ENCODE results near the gene PPP2R3A.
"Not testable (repeated sequence)": the region's sequence is repeated elsewhere in the genome, so short reads cannot be mapped to it uniquely, and the experiment has no call there.

PPP2R3A gene, protein sequence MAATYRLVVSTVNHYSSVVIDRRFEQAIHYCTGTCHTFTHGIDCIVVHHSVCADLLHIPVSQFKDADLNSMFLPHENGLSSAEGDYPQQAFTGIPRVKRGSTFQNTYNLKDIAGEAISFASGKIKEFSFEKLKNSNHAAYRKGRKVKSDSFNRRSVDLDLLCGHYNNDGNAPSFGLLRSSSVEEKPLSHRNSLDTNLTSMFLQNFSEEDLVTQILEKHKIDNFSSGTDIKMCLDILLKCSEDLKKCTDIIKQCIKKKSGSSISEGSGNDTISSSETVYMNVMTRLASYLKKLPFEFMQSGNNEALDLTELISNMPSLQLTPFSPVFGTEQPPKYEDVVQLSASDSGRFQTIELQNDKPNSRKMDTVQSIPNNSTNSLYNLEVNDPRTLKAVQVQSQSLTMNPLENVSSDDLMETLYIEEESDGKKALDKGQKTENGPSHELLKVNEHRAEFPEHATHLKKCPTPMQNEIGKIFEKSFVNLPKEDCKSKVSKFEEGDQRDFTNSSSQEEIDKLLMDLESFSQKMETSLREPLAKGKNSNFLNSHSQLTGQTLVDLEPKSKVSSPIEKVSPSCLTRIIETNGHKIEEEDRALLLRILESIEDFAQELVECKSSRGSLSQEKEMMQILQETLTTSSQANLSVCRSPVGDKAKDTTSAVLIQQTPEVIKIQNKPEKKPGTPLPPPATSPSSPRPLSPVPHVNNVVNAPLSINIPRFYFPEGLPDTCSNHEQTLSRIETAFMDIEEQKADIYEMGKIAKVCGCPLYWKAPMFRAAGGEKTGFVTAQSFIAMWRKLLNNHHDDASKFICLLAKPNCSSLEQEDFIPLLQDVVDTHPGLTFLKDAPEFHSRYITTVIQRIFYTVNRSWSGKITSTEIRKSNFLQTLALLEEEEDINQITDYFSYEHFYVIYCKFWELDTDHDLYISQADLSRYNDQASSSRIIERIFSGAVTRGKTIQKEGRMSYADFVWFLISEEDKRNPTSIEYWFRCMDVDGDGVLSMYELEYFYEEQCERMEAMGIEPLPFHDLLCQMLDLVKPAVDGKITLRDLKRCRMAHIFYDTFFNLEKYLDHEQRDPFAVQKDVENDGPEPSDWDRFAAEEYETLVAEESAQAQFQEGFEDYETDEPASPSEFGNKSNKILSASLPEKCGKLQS (N-terminal part only)

DNA sequence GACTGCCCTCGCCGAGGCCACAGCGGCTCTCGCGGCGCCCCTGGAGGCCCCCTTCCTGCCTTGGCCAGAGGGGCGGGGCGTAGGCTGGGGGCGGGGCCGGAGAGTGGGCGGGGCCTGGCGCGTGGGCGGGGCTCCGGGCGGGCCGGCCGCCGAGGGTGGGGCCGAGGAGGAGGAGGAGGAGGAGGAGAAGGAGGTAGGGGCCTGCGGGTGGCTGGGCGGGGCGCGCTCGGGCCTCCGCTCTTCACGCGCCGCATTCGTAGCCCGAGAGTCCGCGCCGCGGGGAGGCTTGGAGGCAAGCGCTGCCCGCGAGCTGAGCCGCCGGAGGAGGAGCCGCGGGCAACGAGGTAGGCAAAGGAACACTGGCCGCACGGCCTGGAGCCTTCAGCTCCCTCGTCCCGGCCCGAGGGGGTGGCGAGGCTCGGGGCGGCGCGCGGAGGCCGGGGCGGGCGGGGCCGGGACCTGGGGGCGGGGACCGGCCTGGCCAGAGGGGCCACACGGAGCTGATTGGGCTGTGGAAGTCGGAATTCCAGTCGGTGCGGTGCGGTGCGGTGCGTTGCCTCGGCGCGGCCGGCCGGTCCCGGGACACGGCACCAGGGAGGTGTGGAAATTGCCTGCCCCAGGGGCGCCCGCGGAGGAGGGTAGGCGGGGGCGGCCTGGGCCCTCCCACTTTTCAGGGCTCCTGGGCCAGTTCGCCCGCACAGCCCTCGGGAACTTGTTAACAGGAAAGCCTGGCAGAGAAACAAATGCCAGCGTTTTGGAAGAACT lies at the start of gene PPP2R3A:
Gene PPP2R3A, plus strand, starts transcription at position 223 of the 765 bp plus-strand sequence. CDS start 35,771 bp downstream, outside the sequence.
- peak; percentile 88 to 89 for DNase-seq

- no peak for DNase-seq
These were observed 49.2 kb upstream of the PPP2R3A start for GRCh38 chr3:135916310-135916709.

GRCh38 chr3:135917076-135917475 lies 48.5 kb upstream of the PPP2R3A start:
- DNase-seq = no peak

GRCh38 chr3:135917927-135918597 lies 47.5 kb upstream of the PPP2R3A start:
- DNase-seq = no peak

GRCh38 chr3:135918600-135918999 lies 46.9 kb upstream of the PPP2R3A start:
- peak in 1 of 2 experiments; percentile 8 for DNase-seq

GRCh38 chr3:135920275-135920674 lies 45.3 kb upstream of the PPP2R3A start:
- no peak for DNase-seq

DNA sequence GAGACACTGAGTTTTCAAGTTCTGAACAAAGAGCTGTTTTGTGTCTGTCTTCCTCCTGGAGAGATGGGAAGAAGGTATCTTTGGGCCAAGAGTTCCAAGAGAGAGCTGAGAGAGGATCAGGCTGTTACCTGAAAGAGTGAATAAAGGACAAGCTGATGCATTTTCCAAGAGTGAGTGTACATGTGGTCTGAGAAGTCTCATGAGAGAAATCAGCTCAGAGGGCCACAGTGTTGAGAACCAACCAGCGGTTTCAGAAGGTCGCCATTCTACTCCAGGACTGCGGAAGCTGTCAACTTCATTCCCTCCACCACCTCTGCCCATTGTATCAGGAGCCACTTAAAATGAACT lies 42.7 kb upstream of the PPP2R3A start:
- DNase-seq = no peak

DNA sequence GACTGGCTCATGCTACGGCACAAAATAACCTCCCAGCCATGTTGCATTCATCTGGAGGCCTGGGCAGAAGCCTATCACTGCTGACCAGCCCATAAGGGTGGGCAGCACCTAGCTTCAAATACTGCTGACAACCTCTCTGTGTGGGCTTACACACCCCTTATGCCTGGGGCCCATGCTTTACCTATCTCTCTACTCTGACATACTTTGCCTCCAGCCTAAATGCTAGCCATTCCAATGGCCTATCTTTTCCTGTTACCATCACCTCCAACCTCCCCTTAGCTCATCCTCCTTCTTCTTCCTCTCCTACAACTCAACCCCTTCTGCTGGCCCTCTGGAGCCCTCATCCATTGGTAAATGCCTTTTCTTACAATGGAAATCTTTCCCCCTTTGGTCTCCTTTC lies 41.0 kb upstream of the PPP2R3A start:
- no peak for DNase-seq

GRCh38 chr3:135926664-135927063 lies 38.9 kb upstream of the PPP2R3A start:
- DNase-seq = no peak

DNA sequence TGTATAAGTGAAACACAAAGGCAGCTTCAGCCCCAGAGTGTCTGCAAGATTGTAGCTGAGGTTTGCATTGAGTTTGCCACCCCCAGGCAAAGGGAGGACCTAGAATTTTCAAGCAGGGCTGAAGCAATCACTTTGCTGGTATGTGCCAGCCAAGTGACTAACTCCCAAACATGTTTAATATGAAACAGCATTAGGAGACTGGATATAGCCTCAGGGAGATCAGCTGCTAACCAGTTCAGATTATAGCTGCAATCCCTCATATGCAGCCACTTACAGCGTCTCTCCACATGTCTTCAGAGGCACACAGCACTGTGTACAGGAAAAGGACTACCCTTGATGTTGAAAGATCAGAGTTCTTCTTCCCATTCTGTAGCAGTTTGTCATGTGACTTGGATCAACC lies 38.4 kb upstream of the PPP2R3A start:
- DNase-seq = no peak

GRCh38 chr3:135929670-135930069 lies 35.9 kb upstream of the PPP2R3A start:
- no peak for DNase-seq

GRCh38 chr3:135930255-135930654 lies 35.3 kb upstream of the PPP2R3A start:
- no peak for DNase-seq

DNA sequence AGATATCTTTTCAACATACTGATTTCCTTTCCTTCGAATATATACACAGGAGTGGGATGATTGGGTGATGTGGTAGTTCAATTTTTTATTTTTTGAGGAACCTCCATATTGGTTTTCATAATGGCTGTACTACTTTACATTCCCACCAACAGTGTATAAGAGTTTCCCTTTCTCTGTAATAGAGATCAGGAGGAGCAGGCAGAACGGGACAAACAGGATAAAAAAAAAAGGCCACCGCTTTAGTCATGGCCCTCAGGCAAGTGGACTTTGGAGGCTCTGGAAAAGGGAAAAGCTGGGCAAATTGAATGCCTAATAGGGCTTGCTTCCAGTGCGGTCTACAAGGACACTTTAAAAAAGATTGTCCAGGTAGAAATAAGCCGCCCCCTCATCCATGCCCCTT lies 30.4 kb upstream of the PPP2R3A start:
- not testable (repeated sequence) for DNase-seq

GRCh38 chr3:135937766-135938165 lies 27.8 kb upstream of the PPP2R3A start:
- DNase-seq = not testable (repeated sequence)

GRCh38 chr3:135944831-135945230 lies 20.7 kb upstream of the PPP2R3A start:
- DNase-seq = no peak

- DNase-seq = no peak
These were observed 14.6 kb upstream of the PPP2R3A start for GRCh38 chr3:135950941-135951340.

DNA sequence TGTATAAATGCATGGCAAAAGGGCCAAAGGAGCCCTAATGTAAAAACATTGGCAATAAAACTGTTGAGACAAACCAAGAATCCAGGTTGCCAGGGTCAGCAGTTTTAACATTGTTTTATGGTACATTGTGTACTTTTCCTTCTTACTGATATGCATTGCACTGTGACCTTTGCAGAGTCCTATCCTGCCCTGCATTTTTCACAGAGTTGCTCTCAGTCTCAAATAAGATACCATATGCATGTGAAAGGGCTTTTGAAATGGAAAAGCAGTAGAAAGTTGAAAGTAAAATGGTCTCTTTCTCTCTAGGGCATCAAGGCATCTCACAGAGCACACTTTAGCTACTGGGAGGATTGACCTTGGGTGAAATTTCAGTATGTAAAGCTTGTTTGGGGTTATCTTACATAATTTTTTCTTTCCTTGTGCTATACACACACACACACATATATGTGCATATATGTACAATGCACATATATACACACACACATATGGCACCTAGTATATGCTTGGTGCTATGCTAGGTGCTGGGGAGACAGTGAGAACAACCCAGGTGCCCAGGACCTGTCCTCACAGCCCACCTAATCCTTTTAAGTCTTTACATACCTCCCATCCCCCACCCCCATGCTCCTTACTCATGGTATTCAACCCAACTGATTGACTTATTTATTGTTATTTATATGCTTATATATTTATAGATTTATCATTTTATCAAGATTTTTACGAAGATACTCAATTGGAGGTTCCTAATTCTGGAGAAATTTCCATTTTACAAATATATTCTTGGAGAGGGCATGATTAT lies 1.2 kb upstream of the PPP2R3A start:
- no peak for DNase-seq

GRCh38 chr3:135965129-135965505 lies 411 bp upstream of the PPP2R3A start:
- no peak for DNase-seq

DNA sequence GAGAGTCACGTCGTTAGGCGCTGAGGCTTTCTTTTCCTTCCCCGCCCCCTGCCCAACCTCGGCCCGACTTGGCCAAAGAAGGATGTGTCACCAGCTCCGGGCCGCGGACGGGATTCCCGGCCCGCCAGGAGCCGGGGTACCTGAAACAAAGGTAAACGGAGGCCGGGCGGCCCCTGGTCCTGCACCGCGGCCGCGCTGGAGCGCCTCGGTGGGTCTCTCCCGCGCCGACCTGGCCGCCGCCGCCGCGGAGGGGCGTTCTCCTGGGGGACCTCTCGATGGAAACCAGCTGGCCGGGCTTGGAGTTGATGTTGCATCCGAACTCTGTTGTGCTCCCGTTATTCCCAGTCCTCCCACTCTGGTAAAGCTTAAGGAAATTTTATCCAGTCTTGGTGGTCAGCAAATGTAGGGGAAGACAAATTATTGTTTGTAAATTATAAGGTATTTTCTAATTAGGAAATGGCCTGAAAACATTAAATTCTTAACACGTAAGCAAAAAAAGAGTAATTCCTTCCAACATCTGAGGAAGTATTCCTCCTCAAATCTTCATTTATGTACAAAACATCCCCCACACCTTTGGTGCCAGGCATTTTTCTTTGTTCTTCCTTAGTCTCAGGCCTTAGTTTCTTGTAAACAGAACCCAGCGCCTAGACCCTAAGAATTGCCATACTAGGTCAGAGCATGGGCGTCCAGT lies 888 bp downstream of the PPP2R3A start:
- DNase-seq = peak in 1 of 2 experiments; percentile 54

DNA sequence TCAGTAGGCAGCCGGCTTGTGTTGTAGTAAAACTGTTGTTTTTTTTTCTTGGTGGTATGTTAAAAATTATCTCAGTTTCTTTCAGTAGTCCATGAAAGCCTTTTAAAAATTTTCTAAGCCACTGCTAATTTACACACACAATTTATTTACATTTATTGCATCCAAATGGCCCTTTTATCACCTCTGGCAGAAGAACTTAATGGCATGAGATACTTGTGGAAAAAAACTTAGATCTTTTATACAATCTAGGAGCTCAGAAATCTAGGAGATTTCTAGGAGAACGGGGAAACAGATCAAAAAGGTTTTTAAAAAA lies 1.4 kb downstream of the PPP2R3A start:
- DNase-seq = no peak

- DNase-seq = no peak
These were observed 2.3 kb downstream of the PPP2R3A start for GRCh38 chr3:135967867-135968266.

Data from NCI-H524 (cell line).